ENCODE results near the gene MAP2. TPM values are rescaled to one million over a fixed set of nuclear protein-coding genes. Genes with fewer than 3 reads are reported as not detected.

Gene MAP2
- total RNA-seq, 1 experiment from 2014 or later, result 7.6 TPM

DNA sequence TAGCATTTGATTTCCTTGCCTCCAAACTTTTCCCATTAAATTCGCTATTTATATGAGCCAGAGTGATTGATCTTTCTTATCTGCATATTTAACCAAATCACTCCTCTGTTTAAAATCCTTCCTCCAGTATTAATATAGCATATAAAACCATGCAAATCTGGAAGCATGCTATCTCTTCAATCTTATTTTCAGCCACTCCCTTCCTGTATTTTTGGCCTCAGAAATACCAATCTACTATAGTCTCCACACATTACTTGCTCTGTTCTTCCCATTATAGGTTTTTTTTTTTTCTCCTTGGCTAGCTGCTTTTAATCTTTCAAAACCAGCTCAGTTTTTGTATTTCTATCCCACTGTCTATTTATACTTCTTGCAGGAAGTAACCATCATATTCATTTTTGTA, 19.1 kb downstream of the MAP2 start (continued):
- TF ChIP-seq, protein P1, sequence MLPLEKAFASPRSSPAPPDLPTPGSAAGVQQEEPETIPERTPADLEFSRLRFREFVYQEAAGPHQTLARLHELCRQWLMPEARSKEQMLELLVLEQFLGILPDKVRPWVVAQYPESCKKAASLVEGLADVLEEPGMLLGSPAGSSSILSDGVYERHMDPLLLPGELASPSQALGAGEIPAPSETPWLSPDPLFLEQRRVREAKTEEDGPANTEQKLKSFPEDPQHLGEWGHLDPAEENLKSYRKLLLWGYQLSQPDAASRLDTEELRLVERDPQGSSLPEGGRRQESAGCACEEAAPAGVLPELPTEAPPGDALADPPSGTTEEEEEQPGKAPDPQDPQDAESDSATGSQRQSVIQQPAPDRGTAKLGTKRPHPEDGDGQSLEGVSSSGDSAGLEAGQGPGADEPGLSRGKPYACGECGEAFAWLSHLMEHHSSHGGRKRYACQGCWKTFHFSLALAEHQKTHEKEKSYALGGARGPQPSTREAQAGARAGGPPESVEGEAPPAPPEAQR (CRISPR knock-in tag; IDR thresholded peaks at IDR 0.05), result no peak
- no peak for TF ChIP-seq ZBTB21 (CRISPR knock-in tag; IDR thresholded peaks at IDR 0.05; ENCODE audit: borderline replicate concordance)
- TF ChIP-seq JAZF1 (CRISPR knock-in tag; IDR thresholded peaks at IDR 0.05), result no peak

DNA sequence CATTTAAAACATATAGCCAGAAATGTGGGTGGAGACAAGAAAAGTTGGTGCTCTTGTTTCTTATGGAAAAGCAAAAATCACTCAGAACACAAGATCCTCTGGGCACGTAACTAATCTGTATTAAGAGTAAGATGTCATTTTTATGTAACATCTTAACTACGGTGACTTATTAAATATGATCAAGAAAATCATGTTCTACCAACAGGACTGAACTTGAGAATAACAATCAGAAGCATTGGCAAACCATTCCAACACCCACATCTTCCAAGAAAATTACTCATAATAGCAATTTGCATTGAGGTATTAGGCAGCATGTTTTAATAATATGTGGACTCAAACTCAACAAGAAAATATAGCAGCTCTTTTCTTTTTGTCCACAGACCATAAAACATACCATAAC, 21.6 kb downstream of the MAP2 start:
- no peak for TF ChIP-seq ERG (CRISPR knock-in tag; IDR thresholded peaks at IDR 0.05)
- TF ChIP-seq MLX (CRISPR knock-in tag; IDR thresholded peaks at IDR 0.05), result no peak
- TF ChIP-seq ZNF232 (CRISPR knock-in tag; IDR thresholded peaks at IDR 0.05), result no peak
- no peak for TF ChIP-seq ZNF423 (CRISPR knock-in tag; IDR thresholded peaks at IDR 0.05)
- no peak for TF ChIP-seq ATF6 (CRISPR knock-in tag; IDR thresholded peaks at IDR 0.05)
- TF ChIP-seq ATF1 (CRISPR knock-in tag; IDR thresholded peaks at IDR 0.05), result no peak
- TF ChIP-seq, protein P2, sequence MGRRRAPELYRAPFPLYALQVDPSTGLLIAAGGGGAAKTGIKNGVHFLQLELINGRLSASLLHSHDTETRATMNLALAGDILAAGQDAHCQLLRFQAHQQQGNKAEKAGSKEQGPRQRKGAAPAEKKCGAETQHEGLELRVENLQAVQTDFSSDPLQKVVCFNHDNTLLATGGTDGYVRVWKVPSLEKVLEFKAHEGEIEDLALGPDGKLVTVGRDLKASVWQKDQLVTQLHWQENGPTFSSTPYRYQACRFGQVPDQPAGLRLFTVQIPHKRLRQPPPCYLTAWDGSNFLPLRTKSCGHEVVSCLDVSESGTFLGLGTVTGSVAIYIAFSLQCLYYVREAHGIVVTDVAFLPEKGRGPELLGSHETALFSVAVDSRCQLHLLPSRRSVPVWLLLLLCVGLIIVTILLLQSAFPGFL (CRISPR knock-in tag; IDR thresholded peaks at IDR 0.05; ENCODE audit: borderline replicate concordance), result no peak
- TF ChIP-seq, protein P3, sequence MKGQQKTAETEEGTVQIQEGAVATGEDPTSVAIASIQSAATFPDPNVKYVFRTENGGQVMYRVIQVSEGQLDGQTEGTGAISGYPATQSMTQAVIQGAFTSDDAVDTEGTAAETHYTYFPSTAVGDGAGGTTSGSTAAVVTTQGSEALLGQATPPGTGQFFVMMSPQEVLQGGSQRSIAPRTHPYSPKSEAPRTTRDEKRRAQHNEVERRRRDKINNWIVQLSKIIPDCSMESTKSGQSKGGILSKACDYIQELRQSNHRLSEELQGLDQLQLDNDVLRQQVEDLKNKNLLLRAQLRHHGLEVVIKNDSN (CRISPR knock-in tag; IDR thresholded peaks at IDR 0.05), result no peak
- no peak for TF ChIP-seq TEAD1 (CRISPR knock-in tag; IDR thresholded peaks at IDR 0.05)
- TF ChIP-seq, protein P4, sequence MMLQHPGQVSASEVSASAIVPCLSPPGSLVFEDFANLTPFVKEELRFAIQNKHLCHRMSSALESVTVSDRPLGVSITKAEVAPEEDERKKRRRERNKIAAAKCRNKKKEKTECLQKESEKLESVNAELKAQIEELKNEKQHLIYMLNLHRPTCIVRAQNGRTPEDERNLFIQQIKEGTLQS (CRISPR knock-in tag; conservative IDR thresholded peaks at IDR 0.05), result no peak
- no peak for TF ChIP-seq NFE2L1 (CRISPR knock-in tag; IDR thresholded peaks at IDR 0.05)
- TF ChIP-seq TEAD4 (CRISPR knock-in tag; IDR thresholded peaks at IDR 0.05), result no peak
- TF ChIP-seq, protein P5, sequence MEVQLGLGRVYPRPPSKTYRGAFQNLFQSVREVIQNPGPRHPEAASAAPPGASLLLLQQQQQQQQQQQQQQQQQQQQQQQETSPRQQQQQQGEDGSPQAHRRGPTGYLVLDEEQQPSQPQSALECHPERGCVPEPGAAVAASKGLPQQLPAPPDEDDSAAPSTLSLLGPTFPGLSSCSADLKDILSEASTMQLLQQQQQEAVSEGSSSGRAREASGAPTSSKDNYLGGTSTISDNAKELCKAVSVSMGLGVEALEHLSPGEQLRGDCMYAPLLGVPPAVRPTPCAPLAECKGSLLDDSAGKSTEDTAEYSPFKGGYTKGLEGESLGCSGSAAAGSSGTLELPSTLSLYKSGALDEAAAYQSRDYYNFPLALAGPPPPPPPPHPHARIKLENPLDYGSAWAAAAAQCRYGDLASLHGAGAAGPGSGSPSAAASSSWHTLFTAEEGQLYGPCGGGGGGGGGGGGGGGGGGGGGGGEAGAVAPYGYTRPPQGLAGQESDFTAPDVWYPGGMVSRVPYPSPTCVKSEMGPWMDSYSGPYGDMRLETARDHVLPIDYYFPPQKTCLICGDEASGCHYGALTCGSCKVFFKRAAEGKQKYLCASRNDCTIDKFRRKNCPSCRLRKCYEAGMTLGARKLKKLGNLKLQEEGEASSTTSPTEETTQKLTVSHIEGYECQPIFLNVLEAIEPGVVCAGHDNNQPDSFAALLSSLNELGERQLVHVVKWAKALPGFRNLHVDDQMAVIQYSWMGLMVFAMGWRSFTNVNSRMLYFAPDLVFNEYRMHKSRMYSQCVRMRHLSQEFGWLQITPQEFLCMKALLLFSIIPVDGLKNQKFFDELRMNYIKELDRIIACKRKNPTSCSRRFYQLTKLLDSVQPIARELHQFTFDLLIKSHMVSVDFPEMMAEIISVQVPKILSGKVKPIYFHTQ (CRISPR knock-in tag; IDR thresholded peaks at IDR 0.05), result no peak
- no peak for TF ChIP-seq MYBL2 (CRISPR knock-in tag; IDR thresholded peaks at IDR 0.05)
- no peak for TF ChIP-seq RORB (CRISPR knock-in tag; IDR thresholded peaks at IDR 0.05)
- peaks cover 23% of the 10 kb centered on the region for H3K4me1 Mint-ChIP-seq
- ChIA-PET POLR2A (no interaction called here), CTCF (no interaction called here)
- H3K9me3 Mint-ChIP-seq, result no peaks in the 10 kb centered on the region
- no peak overlapping the region for H3K4me3 Mint-ChIP-seq
- DNase-seq (ENCODE audit: low spot score), result no peak
- no peak overlapping the region for H3K27ac Mint-ChIP-seq
- no peak for ATAC-seq
- no peaks in the 10 kb centered on the region; the same call in 1 of the 2 replicates for H3K27me3 Mint-ChIP-seq (ENCODE audit: low read depth)
- no peaks in the 10 kb centered on the region for H3K36me3 Mint-ChIP-seq
